HepG2 (cell line): ENCODE results near the gene ENDOG. TPM values are rescaled to one million over a fixed set of nuclear protein-coding genes. Genes with fewer than 3 reads are reported as not detected.

Experiments
- BHLHE40 ChIP-seq: IDR thresholded peaks from 2 replicates; pipeline ENCODE4 v1.6.1; 2011; ENCODE audit warnings: low read length, improper control_type of control experiment
- CENPT ChIP-seq: sonication (generic); formaldehyde crosslinking; IDR thresholded peaks from 2 replicates; pipeline ENCODE4 v1.8.0; 2022; ENCODE audit warnings: low read depth, mild to moderate bottlenecking, moderate library complexity, missing genetic modification reagents
- DNMT1 ChIP-seq: sonication (generic); formaldehyde crosslinking; IDR thresholded peaks from 2 replicates; pipeline ENCODE4 v1.5.1; 2020; ENCODE audit warnings: mild to moderate bottlenecking, missing genetic modification reagents
- ETV5 ChIP-seq: IDR thresholded peaks from 2 replicates; pipeline ENCODE4 v1.6.1; 2018; ENCODE audit warnings: missing biosample characterization, missing genetic modification reagents, inconsistent platforms, borderline replicate concordance
- FLYWCH1 ChIP-seq: sonication (generic); formaldehyde crosslinking; IDR thresholded peaks from 2 replicates; pipeline ENCODE4 v1.8.1; 2023; ENCODE audit warnings: mild to moderate bottlenecking, missing genetic modification reagents
- FOXJ3 ChIP-seq: sonication (generic); formaldehyde crosslinking; IDR thresholded peaks from 2 replicates; pipeline ENCODE4 v1.4.0; 2020; ENCODE audit warnings: missing genetic modification reagents, mild to moderate bottlenecking, borderline replicate concordance
- FOXK1 ChIP-seq: sonication (generic); formaldehyde crosslinking; IDR thresholded peaks from 2 replicates; pipeline ENCODE4 v1.4.0; 2020; ENCODE audit warnings: low read depth, missing genetic modification reagents, borderline replicate concordance
- HNRNPK ChIP-seq: fragments of 200-400 bp; formaldehyde crosslinking; IDR thresholded peaks from 2 replicates; pipeline ENCODE4 v1.6.1; 2018; ENCODE audit warnings: low read length, low read depth, moderate library complexity, mild to moderate bottlenecking; ENCODE audit not compliant: poor library complexity, severe bottlenecking
- MXI1 ChIP-seq: IDR thresholded peaks from 3 replicates; pipeline ENCODE4 v1.6.1; 2012; ENCODE audit warnings: low read depth, low read length, inconsistent platforms, borderline replicate concordance
- POGZ ChIP-seq: sonication (generic); formaldehyde crosslinking; IDR thresholded peaks from 2 replicates; pipeline ENCODE4 v1.4.0; 2020; ENCODE audit warnings: mild to moderate bottlenecking, missing genetic modification reagents
- ZNF224 ChIP-seq: sonication (generic); formaldehyde crosslinking; IDR thresholded peaks from 2 replicates; pipeline ENCODE4 v1.5.0; 2020; ENCODE audit warnings: mild to moderate bottlenecking, missing genetic modification reagents
- ZNF333 ChIP-seq: sonication (generic); formaldehyde crosslinking; IDR thresholded peaks from 2 replicates; pipeline ENCODE4 v1.4.0; 2020; ENCODE audit warnings: mild to moderate bottlenecking, missing genetic modification reagents, borderline replicate concordance
- ZNF33A ChIP-seq: sonication (generic); formaldehyde crosslinking; IDR thresholded peaks from 2 replicates; pipeline ENCODE4 v1.5.1; 2020; ENCODE audit warnings: missing genetic modification reagents, mild to moderate bottlenecking, moderate library complexity, borderline replicate concordance
- ZNF496 ChIP-seq: sonication (generic); formaldehyde crosslinking; IDR thresholded peaks from 2 replicates; pipeline ENCODE4 v1.8.1; 2023; ENCODE audit warnings: mild to moderate bottlenecking, moderate library complexity, missing genetic modification reagents; ENCODE audit not compliant: insufficient replicate concordance
- ZNF614 ChIP-seq: IDR thresholded peaks from 2 replicates; pipeline ENCODE4 v1.6.1; 2018; ENCODE audit warnings: missing biosample characterization, missing genetic modification reagents, inconsistent platforms, borderline replicate concordance
- ZNF709 ChIP-seq: sonication (generic); formaldehyde crosslinking; IDR thresholded peaks from 2 replicates; pipeline ENCODE4 v1.5.0; 2020; ENCODE audit warnings: mild to moderate bottlenecking, missing genetic modification reagents
- ZNF747 ChIP-seq: sonication (generic); formaldehyde crosslinking; IDR thresholded peaks from 2 replicates; pipeline ENCODE4 v1.8.1; 2023; ENCODE audit warnings: missing genetic modification reagents, mild to moderate bottlenecking, borderline replicate concordance
- ZNF878 ChIP-seq: sonication (generic); formaldehyde crosslinking; IDR thresholded peaks from 2 replicates; pipeline ENCODE4 v1.8.1; 2023; ENCODE audit warnings: mild to moderate bottlenecking, missing genetic modification reagents, moderate library complexity
- polyA plus RNA-seq, 8 experiments: library from polyadenylated mRNA; depleted of rRNA in 3 of 8; stranded (reverse) in 7 of 8; unstranded in 1 of 8; fragments of >200 nt; fragmentation: Illumina TruSeq in 4 of 8; extraction: Trizol in 4 of 8; gene quantifications; 2 replicates each; pipeline versions ENCODE4 v1.2.1 to v1.2.3, GENCODE V29; 2011 to 2016; ENCODE audit warnings: low read depth in 4 of 8, missing spikeins in 1 of 8, mixed read lengths in 1 of 8; ENCODE audit not compliant: insufficient read depth in 1 of 8
- total RNA-seq, 5 experiments: library from RNA; depleted of rRNA; stranded (reverse); fragments of >200 nt; fragmentation: Illumina TruSeq; extraction: Trizol; gene quantifications; 2 replicates each; pipeline ENCODE4 v1.2.3, GENCODE V29; 2016; ENCODE audit warnings: low read depth in 1 of 5
- TF ChIP-seq, protein P1 (sequence below): sonication (generic); formaldehyde crosslinking; IDR thresholded peaks from 2 replicates; pipeline ENCODE4 v1.5.0; 2020; ENCODE audit warnings: missing genetic modification reagents, mild to moderate bottlenecking, borderline replicate concordance
- TF ChIP-seq, protein P2 (sequence below): sonication (generic); formaldehyde crosslinking; conservative IDR thresholded peaks from 2 replicates; pipeline ENCODE4 v1.4.0; 2020; ENCODE audit warnings: missing genetic modification reagents
- TF ChIP-seq, protein P3 (sequence below): IDR thresholded peaks from 2 replicates; pipeline ENCODE4 v1.6.1; 2016; ENCODE audit warnings: mild to moderate bottlenecking
- TF ChIP-seq, protein P4 (sequence below): sonication (generic); formaldehyde crosslinking; conservative IDR thresholded peaks from 2 replicates; pipeline ENCODE4 v1.8.0; 2022; ENCODE audit warnings: mild to moderate bottlenecking, moderate library complexity, missing genetic modification reagents

The ENDOG gene
- total and polyA plus RNA-seq, 2 of the 13 experiments (the other 11 are each of a cell fraction or from before 2014, with no cell fraction given) = 26.3 to 28.8 TPM

DNA sequence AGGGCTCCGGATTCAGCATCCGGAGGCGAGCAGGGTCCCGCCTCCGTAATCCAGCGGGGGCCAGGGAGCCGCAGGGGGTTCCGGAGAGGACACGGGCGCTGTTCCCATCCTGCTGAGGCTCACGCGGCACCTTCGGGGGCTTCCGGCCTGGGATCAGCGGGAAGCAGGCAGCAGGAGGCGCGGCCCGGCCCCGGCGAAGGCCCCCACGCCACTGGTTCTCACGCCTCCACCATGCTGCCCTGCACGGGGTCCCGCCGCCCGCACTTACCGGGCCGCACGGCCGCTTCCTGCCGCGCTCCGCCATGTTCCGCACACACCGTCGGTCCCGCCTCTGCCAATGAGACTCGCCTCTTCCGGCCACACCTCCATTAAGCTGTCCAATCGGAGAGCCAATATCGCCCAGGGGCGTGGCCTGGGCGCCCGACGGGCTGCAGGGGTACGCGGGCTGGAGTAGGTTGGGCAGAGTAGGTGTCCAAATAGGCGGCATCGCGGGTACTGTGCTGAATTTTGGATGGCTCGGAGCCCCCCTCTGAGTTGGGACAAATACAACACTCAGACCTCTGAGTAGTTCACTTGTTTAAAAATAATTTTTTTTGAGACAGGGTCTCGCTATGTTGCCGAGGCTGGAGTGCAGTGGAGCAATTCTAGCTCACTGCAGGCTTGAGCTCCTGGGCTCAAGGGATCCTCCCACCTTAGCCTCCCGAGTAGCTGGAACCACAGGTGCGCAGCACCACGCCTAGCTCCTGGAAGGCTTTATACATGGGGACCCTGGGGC is 11.4 kb downstream of the ENDOG start, which contains the start of gene SPOUT1 (continued):
- TF ChIP-seq, protein P1, sequence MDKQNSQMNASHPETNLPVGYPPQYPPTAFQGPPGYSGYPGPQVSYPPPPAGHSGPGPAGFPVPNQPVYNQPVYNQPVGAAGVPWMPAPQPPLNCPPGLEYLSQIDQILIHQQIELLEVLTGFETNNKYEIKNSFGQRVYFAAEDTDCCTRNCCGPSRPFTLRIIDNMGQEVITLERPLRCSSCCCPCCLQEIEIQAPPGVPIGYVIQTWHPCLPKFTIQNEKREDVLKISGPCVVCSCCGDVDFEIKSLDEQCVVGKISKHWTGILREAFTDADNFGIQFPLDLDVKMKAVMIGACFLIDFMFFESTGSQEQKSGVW (CRISPR knock-in tag) = no peak
- peak; percentile 69 for TF ChIP-seq FOXK1 (CRISPR knock-in tag)
- TF ChIP-seq ZNF709 (CRISPR knock-in tag) = peak; percentile 85; the same call in 1 of the 2 replicates
- 0 out of 2 replicates have a peak, but pooled peaks have one; percentile 71 for TF ChIP-seq ZNF747 (CRISPR knock-in tag)
- no peak for TF ChIP-seq FLYWCH1 (CRISPR knock-in tag)
- TF ChIP-seq, protein P2, sequence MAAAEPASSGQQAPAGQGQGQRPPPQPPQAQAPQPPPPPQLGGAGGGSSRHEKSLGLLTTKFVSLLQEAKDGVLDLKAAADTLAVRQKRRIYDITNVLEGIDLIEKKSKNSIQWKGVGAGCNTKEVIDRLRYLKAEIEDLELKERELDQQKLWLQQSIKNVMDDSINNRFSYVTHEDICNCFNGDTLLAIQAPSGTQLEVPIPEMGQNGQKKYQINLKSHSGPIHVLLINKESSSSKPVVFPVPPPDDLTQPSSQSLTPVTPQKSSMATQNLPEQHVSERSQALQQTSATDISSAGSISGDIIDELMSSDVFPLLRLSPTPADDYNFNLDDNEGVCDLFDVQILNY (CRISPR knock-in tag) = peak; percentile 64
- TF ChIP-seq ZNF224 (CRISPR knock-in tag) = no peak
- 0 out of 2 replicates have a peak, but pooled peaks have one; percentile 44 for TF ChIP-seq ZNF614 (CRISPR knock-in tag)
- TF ChIP-seq, protein P3, sequence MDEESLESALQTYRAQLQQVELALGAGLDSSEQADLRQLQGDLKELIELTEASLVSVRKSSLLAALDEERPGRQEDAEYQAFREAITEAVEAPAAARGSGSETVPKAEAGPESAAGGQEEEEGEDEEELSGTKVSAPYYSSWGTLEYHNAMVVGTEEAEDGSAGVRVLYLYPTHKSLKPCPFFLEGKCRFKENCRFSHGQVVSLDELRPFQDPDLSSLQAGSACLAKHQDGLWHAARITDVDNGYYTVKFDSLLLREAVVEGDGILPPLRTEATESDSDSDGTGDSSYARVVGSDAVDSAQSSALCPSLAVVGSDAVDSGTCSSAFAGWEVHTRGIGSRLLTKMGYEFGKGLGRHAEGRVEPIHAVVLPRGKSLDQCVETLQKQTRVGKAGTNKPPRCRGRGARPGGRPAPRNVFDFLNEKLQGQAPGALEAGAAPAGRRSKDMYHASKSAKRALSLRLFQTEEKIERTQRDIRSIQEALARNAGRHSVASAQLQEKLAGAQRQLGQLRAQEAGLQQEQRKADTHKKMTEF (CRISPR knock-in tag) = peak; percentile 92
- no peak for TF ChIP-seq ZNF33A (CRISPR knock-in tag)
- TF ChIP-seq POGZ (CRISPR knock-in tag) = 0 out of 2 replicates have a peak, but pooled peaks have one; percentile 17
- TF ChIP-seq ZNF878 (CRISPR knock-in tag) = no peak; the same call in 1 of the 2 replicates
- TF ChIP-seq ETV5 (CRISPR knock-in tag) = peak; percentile 76
- TF ChIP-seq DNMT1 (CRISPR knock-in tag) = no peak
- TF ChIP-seq BHLHE40 = no peak
- peak; percentile 64; the same call in 1 of the 2 replicates for TF ChIP-seq CENPT (CRISPR knock-in tag)
- TF ChIP-seq, protein P4, sequence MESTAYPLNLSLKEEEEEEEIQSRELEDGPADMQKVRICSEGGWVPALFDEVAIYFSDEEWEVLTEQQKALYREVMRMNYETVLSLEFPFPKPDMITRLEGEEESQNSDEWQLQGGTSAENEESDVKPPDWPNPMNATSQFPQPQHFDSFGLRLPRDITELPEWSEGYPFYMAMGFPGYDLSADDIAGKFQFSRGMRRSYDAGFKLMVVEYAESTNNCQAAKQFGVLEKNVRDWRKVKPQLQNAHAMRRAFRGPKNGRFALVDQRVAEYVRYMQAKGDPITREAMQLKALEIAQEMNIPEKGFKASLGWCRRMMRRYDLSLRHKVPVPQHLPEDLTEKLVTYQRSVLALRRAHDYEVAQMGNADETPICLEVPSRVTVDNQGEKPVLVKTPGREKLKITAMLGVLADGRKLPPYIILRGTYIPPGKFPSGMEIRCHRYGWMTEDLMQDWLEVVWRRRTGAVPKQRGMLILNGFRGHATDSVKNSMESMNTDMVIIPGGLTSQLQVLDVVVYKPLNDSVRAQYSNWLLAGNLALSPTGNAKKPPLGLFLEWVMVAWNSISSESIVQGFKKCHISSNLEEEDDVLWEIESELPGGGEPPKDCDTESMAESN (CRISPR knock-in tag) = peak; percentile 82
- peak; percentile 21 for TF ChIP-seq HNRNPK
- no peak; the same call in 1 of the 2 replicates for TF ChIP-seq FOXJ3 (CRISPR knock-in tag)
- TF ChIP-seq ZNF333 = peak; percentile 83; the same call in 1 of the 2 replicates
- no peak for TF ChIP-seq ZNF496 (CRISPR knock-in tag)
- peak; percentile 91; the same call in 1 of the 3 replicates for TF ChIP-seq MXI1
